ENCODE results near the gene ASAP2. TPM values are rescaled to one million over a fixed set of nuclear protein-coding genes. Genes with fewer than 3 reads are reported as not detected.

ASAP2 gene
- total and polyA plus RNA-seq, 9 of the 15 experiments (the other 6 are each of a cell fraction or from before 2014, with no cell fraction given) = 0.06 to 4.3 (median 3.1) TPM

GRCh38 chr2:9355270-9355669 is 148.7 kb downstream of the ASAP2 start:
- in situ Hi-C loops (cut with MboI) = no loop called here
- POLR2A ChIA-PET = interaction anchor here (0.8 kb wide), 1 partner anchor 20 kb away, joined by 3 read pairs; no protein-coding TSS in a partner anchor
- H3K36me3 ChIP-seq (ENCODE audit: control insufficient read depth, insufficient read depth, low read length) = no peaks in the 10 kb centered on the region
- BruUV-seq (replicated peaks) = no TSS peak
- intact Hi-C loops (cut with micrococcal nuclease) = no loop called here
- no peak overlapping the region for H3K27ac ChIP-seq (ENCODE audit: extremely low read depth, low read depth, low read length)
- H3K4me1 ChIP-seq (replicated peaks in 1 of 2; ENCODE audit: control insufficient read depth in 2 of 2, insufficient read depth in 2 of 2, low read length in 2 of 2) = no peaks in the 10 kb centered on the region
- WGBS (ENCODE audit: insufficient coverage, low coverage, missing lambda C conversion rate) = 20% methylated on average over 3 of the region's 3 CpGs
- H3K27me3 ChIP-seq (ENCODE audit: control insufficient read depth in 2 of 2, insufficient read depth in 2 of 2, low read length in 2 of 2) = peaks cover 5 to 38% of the 10 kb centered on the region in 2 experiments; a peak in 4 of 5 replicates
- H3K4me2 ChIP-seq (ENCODE audit: insufficient read depth, low read length) = no peak overlapping the region
- ATAC-seq (no peak), FAIRE-seq (no peak), DNase-seq (ENCODE audit: extremely low read depth in 1 of 4, low spot score in 3 of 4) (no peak)
- no peaks in the 10 kb centered on the region for H3K79me2 ChIP-seq (ENCODE audit: control insufficient read depth, insufficient read depth, low read length)
- H2AFZ ChIP-seq (ENCODE audit: low read depth, low read length) = no peak overlapping the region
- H3K9me3 ChIP-seq (replicated peaks; ENCODE audit: control insufficient read depth, insufficient read depth, low read depth, low read length) = no peaks in the 10 kb centered on the region
- no peaks in the 10 kb centered on the region for H3K9me1 ChIP-seq (ENCODE audit: control insufficient read depth, insufficient read depth, low read length)
- no peak overlapping the region for H3K9ac ChIP-seq (ENCODE audit: insufficient read depth in 1 of 2, low read depth in 2 of 2, low read length in 2 of 2)
- CTCF ChIA-PET (ENCODE audit: low intra/inter-chr PET ratio) = no interaction called here
- H4K20me1 ChIP-seq (replicated peaks; ENCODE audit: control insufficient read depth, insufficient read depth, low read length) = no peaks in the 10 kb centered on the region
- no peak overlapping the region for H3K4me3 ChIP-seq
- TF ChIP-seq RBM25 (IDR thresholded peaks at IDR 0.05; ENCODE audit: low read depth, low read length, severe bottlenecking) (no peak), EP300 (IDR thresholded peaks at IDR 0.05; ENCODE audit: low read length) (no peak), MEIS2 (IDR thresholded peaks at IDR 0.05; ENCODE audit: partially characterized antibody) (no peak), ZNF584 (CRISPR knock-in tag; IDR thresholded peaks at IDR 0.05; ENCODE audit: low read depth) (no peak), MYBL2 (IDR thresholded peaks at IDR 0.05; ENCODE audit: low read depth) (no peak), MYBL2 (CRISPR knock-in tag; IDR thresholded peaks at IDR 0.05; ENCODE audit: borderline replicate concordance) (no peak), ZNF324 (CRISPR knock-in tag; IDR thresholded peaks at IDR 0.05) (no peak), TAF15 (IDR thresholded peaks at IDR 0.05; ENCODE audit: low read depth, low read length) (no peak), ZC3H4 (CRISPR knock-in tag; IDR thresholded peaks at IDR 0.05; ENCODE audit: borderline replicate concordance) (no peak), COPS2 (conservative IDR thresholded peaks at IDR 0.05) (no peak), NFATC3 (IDR thresholded peaks at IDR 0.05) (no peak)
- TF ChIP-seq, protein P1, sequence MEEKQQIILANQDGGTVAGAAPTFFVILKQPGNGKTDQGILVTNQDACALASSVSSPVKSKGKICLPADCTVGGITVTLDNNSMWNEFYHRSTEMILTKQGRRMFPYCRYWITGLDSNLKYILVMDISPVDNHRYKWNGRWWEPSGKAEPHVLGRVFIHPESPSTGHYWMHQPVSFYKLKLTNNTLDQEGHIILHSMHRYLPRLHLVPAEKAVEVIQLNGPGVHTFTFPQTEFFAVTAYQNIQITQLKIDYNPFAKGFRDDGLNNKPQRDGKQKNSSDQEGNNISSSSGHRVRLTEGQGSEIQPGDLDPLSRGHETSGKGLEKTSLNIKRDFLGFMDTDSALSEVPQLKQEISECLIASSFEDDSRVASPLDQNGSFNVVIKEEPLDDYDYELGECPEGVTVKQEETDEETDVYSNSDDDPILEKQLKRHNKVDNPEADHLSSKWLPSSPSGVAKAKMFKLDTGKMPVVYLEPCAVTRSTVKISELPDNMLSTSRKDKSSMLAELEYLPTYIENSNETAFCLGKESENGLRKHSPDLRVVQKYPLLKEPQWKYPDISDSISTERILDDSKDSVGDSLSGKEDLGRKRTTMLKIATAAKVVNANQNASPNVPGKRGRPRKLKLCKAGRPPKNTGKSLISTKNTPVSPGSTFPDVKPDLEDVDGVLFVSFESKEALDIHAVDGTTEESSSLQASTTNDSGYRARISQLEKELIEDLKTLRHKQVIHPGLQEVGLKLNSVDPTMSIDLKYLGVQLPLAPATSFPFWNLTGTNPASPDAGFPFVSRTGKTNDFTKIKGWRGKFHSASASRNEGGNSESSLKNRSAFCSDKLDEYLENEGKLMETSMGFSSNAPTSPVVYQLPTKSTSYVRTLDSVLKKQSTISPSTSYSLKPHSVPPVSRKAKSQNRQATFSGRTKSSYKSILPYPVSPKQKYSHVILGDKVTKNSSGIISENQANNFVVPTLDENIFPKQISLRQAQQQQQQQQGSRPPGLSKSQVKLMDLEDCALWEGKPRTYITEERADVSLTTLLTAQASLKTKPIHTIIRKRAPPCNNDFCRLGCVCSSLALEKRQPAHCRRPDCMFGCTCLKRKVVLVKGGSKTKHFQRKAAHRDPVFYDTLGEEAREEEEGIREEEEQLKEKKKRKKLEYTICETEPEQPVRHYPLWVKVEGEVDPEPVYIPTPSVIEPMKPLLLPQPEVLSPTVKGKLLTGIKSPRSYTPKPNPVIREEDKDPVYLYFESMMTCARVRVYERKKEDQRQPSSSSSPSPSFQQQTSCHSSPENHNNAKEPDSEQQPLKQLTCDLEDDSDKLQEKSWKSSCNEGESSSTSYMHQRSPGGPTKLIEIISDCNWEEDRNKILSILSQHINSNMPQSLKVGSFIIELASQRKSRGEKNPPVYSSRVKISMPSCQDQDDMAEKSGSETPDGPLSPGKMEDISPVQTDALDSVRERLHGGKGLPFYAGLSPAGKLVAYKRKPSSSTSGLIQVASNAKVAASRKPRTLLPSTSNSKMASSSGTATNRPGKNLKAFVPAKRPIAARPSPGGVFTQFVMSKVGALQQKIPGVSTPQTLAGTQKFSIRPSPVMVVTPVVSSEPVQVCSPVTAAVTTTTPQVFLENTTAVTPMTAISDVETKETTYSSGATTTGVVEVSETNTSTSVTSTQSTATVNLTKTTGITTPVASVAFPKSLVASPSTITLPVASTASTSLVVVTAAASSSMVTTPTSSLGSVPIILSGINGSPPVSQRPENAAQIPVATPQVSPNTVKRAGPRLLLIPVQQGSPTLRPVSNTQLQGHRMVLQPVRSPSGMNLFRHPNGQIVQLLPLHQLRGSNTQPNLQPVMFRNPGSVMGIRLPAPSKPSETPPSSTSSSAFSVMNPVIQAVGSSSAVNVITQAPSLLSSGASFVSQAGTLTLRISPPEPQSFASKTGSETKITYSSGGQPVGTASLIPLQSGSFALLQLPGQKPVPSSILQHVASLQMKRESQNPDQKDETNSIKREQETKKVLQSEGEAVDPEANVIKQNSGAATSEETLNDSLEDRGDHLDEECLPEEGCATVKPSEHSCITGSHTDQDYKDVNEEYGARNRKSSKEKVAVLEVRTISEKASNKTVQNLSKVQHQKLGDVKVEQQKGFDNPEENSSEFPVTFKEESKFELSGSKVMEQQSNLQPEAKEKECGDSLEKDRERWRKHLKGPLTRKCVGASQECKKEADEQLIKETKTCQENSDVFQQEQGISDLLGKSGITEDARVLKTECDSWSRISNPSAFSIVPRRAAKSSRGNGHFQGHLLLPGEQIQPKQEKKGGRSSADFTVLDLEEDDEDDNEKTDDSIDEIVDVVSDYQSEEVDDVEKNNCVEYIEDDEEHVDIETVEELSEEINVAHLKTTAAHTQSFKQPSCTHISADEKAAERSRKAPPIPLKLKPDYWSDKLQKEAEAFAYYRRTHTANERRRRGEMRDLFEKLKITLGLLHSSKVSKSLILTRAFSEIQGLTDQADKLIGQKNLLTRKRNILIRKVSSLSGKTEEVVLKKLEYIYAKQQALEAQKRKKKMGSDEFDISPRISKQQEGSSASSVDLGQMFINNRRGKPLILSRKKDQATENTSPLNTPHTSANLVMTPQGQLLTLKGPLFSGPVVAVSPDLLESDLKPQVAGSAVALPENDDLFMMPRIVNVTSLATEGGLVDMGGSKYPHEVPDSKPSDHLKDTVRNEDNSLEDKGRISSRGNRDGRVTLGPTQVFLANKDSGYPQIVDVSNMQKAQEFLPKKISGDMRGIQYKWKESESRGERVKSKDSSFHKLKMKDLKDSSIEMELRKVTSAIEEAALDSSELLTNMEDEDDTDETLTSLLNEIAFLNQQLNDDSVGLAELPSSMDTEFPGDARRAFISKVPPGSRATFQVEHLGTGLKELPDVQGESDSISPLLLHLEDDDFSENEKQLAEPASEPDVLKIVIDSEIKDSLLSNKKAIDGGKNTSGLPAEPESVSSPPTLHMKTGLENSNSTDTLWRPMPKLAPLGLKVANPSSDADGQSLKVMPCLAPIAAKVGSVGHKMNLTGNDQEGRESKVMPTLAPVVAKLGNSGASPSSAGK (IDR thresholded peaks at IDR 0.05) = no peak
